Measurements from ENCODE around the gene NAT14. TPM values are rescaled to one million over a fixed set of nuclear protein-coding genes. Genes with fewer than 3 reads are reported as not detected.

NAT14 gene
- polyA plus RNA-seq, 1 donor (not counting 4 experiments of a cell fraction or from before 2014, with no cell fraction given) = 11.0 TPM

DNA sequence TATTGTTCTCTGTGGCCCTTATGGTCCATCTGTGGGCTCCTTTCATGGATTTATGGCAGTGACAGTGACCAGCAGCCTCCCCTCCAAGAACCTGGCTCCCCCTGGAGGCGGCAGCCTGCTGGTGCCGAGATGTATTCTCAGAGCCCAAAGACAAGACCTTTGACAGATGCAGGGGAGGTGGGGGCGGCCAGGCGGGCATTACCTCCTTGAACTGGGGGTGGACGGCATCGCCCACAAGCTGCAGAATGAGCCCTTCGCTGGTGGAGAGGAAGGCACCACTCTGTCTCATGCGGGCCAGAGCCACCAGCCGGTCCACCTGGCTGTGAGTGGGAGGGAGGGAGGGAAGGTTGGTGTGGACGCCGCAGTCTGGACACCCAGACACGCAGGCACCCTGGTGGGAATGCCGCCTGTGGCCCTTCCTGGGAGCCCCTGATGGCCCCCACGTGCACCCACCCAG lies 30.2 kb upstream of the NAT14 start:
- no peak overlapping the region for H2AFZ ChIP-seq (ENCODE audit: control insufficient read depth, low read length)
- TF ChIP-seq EZH2 (IDR thresholded peaks at IDR 0.05; ENCODE audit: low read length) = no peak
- TF ChIP-seq, protein P1, sequence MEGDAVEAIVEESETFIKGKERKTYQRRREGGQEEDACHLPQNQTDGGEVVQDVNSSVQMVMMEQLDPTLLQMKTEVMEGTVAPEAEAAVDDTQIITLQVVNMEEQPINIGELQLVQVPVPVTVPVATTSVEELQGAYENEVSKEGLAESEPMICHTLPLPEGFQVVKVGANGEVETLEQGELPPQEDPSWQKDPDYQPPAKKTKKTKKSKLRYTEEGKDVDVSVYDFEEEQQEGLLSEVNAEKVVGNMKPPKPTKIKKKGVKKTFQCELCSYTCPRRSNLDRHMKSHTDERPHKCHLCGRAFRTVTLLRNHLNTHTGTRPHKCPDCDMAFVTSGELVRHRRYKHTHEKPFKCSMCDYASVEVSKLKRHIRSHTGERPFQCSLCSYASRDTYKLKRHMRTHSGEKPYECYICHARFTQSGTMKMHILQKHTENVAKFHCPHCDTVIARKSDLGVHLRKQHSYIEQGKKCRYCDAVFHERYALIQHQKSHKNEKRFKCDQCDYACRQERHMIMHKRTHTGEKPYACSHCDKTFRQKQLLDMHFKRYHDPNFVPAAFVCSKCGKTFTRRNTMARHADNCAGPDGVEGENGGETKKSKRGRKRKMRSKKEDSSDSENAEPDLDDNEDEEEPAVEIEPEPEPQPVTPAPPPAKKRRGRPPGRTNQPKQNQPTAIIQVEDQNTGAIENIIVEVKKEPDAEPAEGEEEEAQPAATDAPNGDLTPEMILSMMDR (optimal IDR thresholded peaks at IDR 0.05 in 1 of 3, IDR thresholded peaks at IDR 0.05 in 1 of 3, conservative IDR thresholded peaks at IDR 0.05 in 1 of 3; ENCODE audit: extremely low read depth in 1 of 3, insufficient read depth in 2 of 3, low read length in 3 of 3) = peak; percentile 67 to 79 (median 69)
- peaks cover 0 to 3% of the 10 kb centered on the region in 2 experiments for H3K36me3 ChIP-seq (ENCODE audit: control insufficient read depth in 2 of 2, extremely low read depth in 1 of 2, insufficient read depth in 2 of 2, low read length in 2 of 2)
- no peak overlapping the region for H3K27ac ChIP-seq (ENCODE audit: control insufficient read depth, insufficient read depth, low read length)
- peaks cover 2% of the 10 kb centered on the region for H4K20me1 ChIP-seq (ENCODE audit: control insufficient read depth, extremely low read depth, insufficient read depth, low read length)
- no peak overlapping the region for H3K9ac ChIP-seq (ENCODE audit: control insufficient read depth, extremely low read depth, insufficient read depth, low read length)
- H3K79me2 ChIP-seq (ENCODE audit: control insufficient read depth, insufficient read depth, low read length) = no peaks in the 10 kb centered on the region
- FAIRE-seq (no peak), DNase-seq (ENCODE audit: low read depth, low spot score) (no peak)
- H3K4me2 ChIP-seq (ENCODE audit: control insufficient read depth, extremely low read depth, insufficient read depth, low read depth, low read length) = no peak overlapping the region
- peaks cover 27% of the 10 kb centered on the region for H3K27me3 ChIP-seq (ENCODE audit: control insufficient read depth, extremely low read depth, insufficient read depth, low read length)
- H3K9me3 ChIP-seq (ENCODE audit: control insufficient read depth, low read depth, low read length) = no peaks in the 10 kb centered on the region
- no peaks in the 10 kb centered on the region for H3K4me1 ChIP-seq (ENCODE audit: control insufficient read depth, extremely low read depth, insufficient read depth, low read length)
- dilution Hi-C loops (cut with MboI; ENCODE audit: extremely low pct_ligation_motif_present, low sequenced_read_pairs) = no loop called here
- no peak overlapping the region for H3K4me3 ChIP-seq (ENCODE audit: control insufficient read depth in 2 of 3, extremely low read depth in 1 of 3, insufficient read depth in 2 of 3, low read depth in 1 of 3, low read length in 3 of 3)
- H3K9me1 ChIP-seq (ENCODE audit: control insufficient read depth, extremely low read depth, insufficient read depth, low read length) = no peaks in the 10 kb centered on the region

DNA sequence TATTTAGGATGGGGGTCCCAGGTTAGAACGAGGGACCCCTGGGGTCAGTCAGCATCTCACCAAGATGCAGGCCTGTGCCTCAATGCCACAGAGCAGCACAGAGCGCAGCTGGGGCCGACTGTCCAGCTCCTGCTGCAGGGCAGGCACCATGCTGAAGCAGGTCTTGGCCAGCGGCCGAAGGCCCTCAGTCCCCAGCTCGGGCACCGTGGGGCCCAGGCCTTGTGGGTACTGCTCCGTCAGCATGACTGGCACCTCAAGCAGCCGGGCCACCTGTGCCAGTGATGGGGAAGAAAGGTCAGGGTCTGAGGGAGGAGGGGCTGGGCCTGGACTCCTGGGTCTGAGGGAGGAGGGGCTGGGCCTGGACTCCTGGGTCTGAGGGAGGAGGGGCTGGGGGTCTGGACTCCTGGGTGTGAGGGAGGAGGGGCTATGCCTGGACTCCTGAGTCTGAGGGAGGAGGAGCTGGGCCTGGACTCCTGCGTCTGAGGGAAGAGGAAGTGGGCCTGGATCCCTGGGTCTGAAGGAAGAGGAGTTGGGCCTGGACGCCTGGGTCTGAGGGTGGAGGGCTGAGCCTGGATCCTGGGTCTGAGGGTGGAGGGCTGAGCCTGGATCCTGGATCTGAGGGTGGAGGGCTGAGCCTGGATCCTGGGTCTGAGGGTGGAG lies 29.3 kb upstream of the NAT14 start:
- H3K4me2 ChIP-seq (ENCODE audit: control insufficient read depth, extremely low read depth, insufficient read depth, low read depth, low read length) = no peak overlapping the region
- no peaks in the 10 kb centered on the region for H3K9me1 ChIP-seq (ENCODE audit: control insufficient read depth, extremely low read depth, insufficient read depth, low read length)
- no peak for DNase-seq (ENCODE audit: low read depth, low spot score)
- peaks cover 2% of the 10 kb centered on the region for H4K20me1 ChIP-seq (ENCODE audit: control insufficient read depth, extremely low read depth, insufficient read depth, low read length)
- H3K27ac ChIP-seq (ENCODE audit: control insufficient read depth, insufficient read depth, low read length) = no peak overlapping the region
- H3K79me2 ChIP-seq (ENCODE audit: control insufficient read depth, insufficient read depth, low read length) = no peaks in the 10 kb centered on the region
- dilution Hi-C loops (cut with MboI; ENCODE audit: extremely low pct_ligation_motif_present, low sequenced_read_pairs) = no loop called here
- H3K4me1 ChIP-seq (ENCODE audit: control insufficient read depth, extremely low read depth, insufficient read depth, low read length) = peaks cover 3% of the 10 kb centered on the region
- H3K9me3 ChIP-seq (ENCODE audit: control insufficient read depth, low read depth, low read length) = no peaks in the 10 kb centered on the region
- no peak overlapping the region for H3K9ac ChIP-seq (ENCODE audit: control insufficient read depth, extremely low read depth, insufficient read depth, low read length)
- peaks cover 0 to 3% of the 10 kb centered on the region in 2 experiments for H3K36me3 ChIP-seq (ENCODE audit: control insufficient read depth in 2 of 2, extremely low read depth in 1 of 2, insufficient read depth in 2 of 2, low read length in 2 of 2)
- H3K4me3 ChIP-seq (ENCODE audit: control insufficient read depth in 2 of 3, extremely low read depth in 1 of 3, insufficient read depth in 2 of 3, low read depth in 1 of 3, low read length in 3 of 3) = no peak overlapping the region
- H2AFZ ChIP-seq (ENCODE audit: control insufficient read depth, low read length) = no peak overlapping the region
- no peak for TF ChIP-seq EZH2 (IDR thresholded peaks at IDR 0.05; ENCODE audit: low read length)
- no peak for FAIRE-seq
- peaks cover 19% of the 10 kb centered on the region for H3K27me3 ChIP-seq (ENCODE audit: control insufficient read depth, extremely low read depth, insufficient read depth, low read length)

All from keratinocyte (primary cell).